GM04503 (cell line): Measurements from ENCODE around the gene SNX25.
"Not testable (repeated sequence)": the region's sequence is repeated elsewhere in the genome, so short reads cannot be mapped to it uniquely, and the experiment has no call there.

ENCODE experiments used
- DNase-seq: peaks from one replicate; pipeline ENCODE4 v3.0.0-alpha.2; 2012; ENCODE audit warnings: low read depth

SNX25 gene

GRCh38 chr4:185307136-185307950 is 97.9 kb downstream of the SNX25 start:
- no peak for DNase-seq

- no peak for DNase-seq
Measured at GRCh38 chr4:185309770-185310169, 100.4 kb downstream of the SNX25 start.

- no peak for DNase-seq
Measured at GRCh38 chr4:185311113-185311888, 101.9 kb downstream of the SNX25 start.

GRCh38 chr4:185312699-185313098 is 103.3 kb downstream of the SNX25 start:
- no peak for DNase-seq

GRCh38 chr4:185317462-185317861 is 108.1 kb downstream of the SNX25 start:
- DNase-seq, result not testable (repeated sequence)

GRCh38 chr4:185317880-185318279 is 108.5 kb downstream of the SNX25 start:
- no peak for DNase-seq

GRCh38 chr4:185318679-185319078 is 109.3 kb downstream of the SNX25 start:
- DNase-seq, result no peak

GRCh38 chr4:185322803-185323202 is 113.4 kb downstream of the SNX25 start:
- DNase-seq, result no peak

- DNase-seq, result no peak
Measured at GRCh38 chr4:185323606-185324005, 114.2 kb downstream of the SNX25 start.

GRCh38 chr4:185324361-185324760 is 115.0 kb downstream of the SNX25 start:
- not testable (repeated sequence) for DNase-seq

- DNase-seq, result not testable (repeated sequence)
Measured at GRCh38 chr4:185325721-185326120, 116.3 kb downstream of the SNX25 start.

- DNase-seq, result no peak
Measured at GRCh38 chr4:185328586-185328985, 119.2 kb downstream of the SNX25 start.

GRCh38 chr4:185329879-185330510 is 120.6 kb downstream of the SNX25 start:
- DNase-seq, result not testable (repeated sequence)

GRCh38 chr4:185332575-185333464 is 123.4 kb downstream of the SNX25 start:
- DNase-seq, result no peak

GRCh38 chr4:185334326-185334725 is 124.9 kb downstream of the SNX25 start:
- DNase-seq, result no peak

- no peak for DNase-seq
Measured at GRCh38 chr4:185335579-185335978, 126.2 kb downstream of the SNX25 start.

GRCh38 chr4:185339941-185340340 is 130.5 kb downstream of the SNX25 start:
- DNase-seq, result no peak

GRCh38 chr4:185341377-185341776 is 132.0 kb downstream of the SNX25 start:
- DNase-seq, result no peak

GRCh38 chr4:185341841-185342240 is 132.4 kb downstream of the SNX25 start:
- no peak for DNase-seq

- no peak for DNase-seq
Measured at GRCh38 chr4:185343726-185344581, 134.6 kb downstream of the SNX25 start.
